CD4-positive, alpha-beta T cell treated with Interleukin-10 for 1 hour (primary cell): Measurements from ENCODE around the gene RPL6.
A peak's percentile ranks its signal among the peaks of the same experiment; 100 is the strongest.
"Not testable (repeated sequence)": the region's sequence is repeated elsewhere in the genome, so short reads cannot be mapped to it uniquely, and the experiment has no call there.

Experiments used
- DNase-seq: peaks from one replicate; pipeline ENCODE4 v3.0.0-alpha.2; 2020

The RPL6 gene

DNA sequence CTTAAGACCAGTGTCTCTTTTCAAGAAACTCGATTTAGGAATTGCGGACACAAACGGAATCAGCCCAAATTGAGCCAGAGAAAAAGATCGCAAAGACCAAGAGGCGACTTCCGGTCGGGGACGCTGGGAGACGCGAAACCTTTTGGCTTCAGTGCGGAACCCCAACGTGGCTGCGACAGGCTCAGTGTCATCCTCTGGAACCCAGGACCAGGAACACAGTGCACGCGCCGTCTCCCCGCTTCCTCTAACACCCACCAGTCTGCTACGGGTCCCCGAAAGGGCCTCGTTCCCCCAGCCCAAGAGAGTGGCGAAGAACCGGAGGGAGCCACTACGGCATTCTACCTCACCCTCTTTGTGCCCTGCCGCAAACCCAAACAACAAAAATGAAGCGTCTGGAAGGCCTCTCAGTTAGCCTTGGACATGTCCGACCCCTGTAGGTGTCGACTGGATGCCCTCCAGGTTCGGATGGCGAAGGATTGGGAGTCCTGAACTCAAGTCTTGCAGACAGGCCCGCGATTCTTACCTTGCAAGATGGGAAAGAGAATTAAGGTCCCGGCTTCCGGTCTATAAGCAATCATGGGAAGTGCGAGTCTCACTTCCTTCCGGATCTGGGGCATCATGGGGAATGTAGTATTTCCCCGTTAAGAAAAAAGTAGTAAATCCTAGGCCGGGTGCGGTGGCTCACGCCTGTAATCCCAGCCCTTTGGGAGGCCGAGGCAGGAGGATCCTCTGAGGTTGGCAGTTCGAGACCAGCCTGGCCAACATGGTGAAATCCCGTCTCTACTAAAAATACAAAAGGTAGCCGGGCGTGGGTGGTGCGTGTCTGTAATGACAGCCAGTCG, at the start of gene RPL6:
RPL6 (minus strand) TSS at position 542 of the 842 bp plus-strand sequence. CDS start 949 bp downstream, outside the sequence.
- DNase-seq, result peak; percentile 89

DNA sequence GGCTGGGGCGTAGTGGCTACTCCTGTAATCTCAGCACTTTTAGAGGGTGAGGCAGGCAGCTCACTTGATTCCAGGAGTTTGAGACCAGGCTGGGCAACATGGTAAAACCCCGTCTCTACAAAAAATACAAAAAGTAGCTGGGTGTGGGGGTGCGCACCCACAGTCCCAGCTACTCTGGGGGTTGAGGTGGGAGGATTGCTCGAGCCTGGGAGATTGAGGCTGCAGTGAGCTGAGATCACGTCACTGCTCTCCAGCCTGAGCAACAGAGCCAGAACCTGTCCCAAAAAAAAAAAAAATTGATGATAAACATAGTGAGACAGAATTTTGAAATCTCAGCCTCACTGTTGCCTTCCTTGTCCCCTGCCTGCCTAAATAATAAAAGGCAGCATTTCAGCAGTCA, 49.3 kb upstream of the RPL6 start:
- no peak for DNase-seq

DNA sequence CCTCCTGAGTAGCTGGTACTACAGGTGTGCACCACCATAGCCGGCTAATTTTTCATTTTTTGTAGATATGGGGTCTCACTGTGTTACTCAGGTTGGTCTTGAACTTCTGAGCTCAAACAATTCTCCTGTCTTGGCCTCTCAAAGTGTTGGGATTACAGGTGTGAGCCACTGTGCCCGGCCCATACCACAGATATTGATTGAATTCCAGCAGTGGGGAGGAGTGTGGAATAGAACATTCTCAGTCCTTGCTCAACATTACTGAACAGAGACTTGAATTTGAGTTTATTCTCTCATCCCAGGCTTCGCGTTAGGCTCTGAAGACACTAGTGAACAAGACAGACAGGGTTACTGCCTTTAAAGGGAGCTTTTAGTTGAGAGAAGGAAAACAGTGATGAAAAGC, 48.9 kb upstream of the RPL6 start:
- no peak for DNase-seq

DNA sequence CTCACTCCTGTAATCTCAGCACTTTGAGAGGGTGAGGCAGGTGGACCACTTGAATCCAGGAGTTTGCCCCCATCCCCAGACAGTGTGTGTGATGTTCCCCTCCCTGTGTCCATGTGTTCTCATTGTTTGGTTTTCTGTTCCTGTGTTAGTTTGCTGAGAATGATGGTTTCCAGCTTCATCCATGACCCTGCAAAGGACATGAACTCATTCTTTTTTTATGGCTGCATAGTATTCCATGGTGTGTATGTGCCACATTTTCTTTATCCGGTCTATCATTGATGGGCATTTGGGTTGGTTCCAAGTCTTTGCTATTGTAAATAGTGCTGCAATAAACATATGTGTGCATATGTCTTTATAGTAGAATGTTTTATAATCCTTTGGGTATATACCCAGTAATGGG, 47.7 kb upstream of the RPL6 start:
- DNase-seq, result not testable (repeated sequence)

DNA sequence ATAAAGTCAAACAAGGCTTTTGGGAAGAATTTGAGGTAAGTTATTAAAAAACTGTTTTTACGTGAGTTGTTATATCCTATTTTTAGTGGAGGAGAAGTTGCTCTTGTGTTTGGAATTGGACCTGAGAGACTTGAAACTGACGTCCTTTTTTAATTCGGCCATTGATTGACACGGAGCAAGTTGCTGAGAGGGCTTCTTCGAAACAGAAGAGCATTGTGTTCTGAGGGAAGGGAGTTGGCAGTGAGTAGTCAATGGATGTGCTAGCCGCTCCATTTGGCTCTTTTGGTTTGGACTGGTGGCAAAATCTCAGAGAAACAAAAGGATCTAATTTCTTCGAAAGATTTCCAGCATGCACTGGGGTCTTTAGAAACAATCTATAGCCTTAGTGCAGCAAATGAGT, 46.6 kb upstream of the RPL6 start:
- no peak for DNase-seq

DNA sequence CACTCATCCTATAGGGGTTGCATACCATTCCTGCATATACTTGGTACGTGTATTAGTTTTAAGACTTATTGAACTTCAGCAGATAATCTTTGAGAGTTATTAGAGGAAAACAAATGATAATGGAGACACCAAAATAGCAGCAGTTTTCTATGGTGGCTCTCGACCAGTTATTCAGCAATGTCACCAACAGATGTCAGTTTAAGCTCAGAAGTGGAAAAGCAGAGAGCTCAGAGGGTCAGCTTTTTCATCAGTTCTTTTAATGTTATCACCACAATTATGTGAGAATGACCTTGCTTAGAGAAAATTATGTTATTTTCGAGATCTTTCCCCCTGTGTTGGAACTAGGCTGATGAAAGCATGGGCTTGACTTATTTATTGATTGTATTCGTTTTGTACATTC, 41.3 kb upstream of the RPL6 start:
- no peak for DNase-seq

DNA sequence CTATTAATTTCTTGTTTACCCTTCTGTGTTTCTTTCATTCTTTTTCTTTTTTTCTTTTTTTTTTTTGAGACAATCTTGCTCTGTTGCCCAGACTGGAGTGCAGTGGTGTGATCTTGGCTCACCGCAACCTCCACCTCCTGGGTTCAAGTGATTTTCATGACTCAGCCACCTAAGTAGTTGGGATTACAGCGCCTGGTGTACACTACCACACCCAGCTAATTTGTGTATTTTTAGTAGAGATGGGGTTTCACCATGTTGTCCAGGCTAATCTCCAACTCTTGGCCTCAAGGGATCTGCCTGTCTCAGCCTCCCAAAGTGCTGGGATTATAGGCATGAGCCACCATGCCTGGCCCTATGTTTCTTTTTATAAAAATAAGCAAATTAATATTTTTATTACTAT, 38.8 kb upstream of the RPL6 start:
- DNase-seq, result not testable (repeated sequence)

DNA sequence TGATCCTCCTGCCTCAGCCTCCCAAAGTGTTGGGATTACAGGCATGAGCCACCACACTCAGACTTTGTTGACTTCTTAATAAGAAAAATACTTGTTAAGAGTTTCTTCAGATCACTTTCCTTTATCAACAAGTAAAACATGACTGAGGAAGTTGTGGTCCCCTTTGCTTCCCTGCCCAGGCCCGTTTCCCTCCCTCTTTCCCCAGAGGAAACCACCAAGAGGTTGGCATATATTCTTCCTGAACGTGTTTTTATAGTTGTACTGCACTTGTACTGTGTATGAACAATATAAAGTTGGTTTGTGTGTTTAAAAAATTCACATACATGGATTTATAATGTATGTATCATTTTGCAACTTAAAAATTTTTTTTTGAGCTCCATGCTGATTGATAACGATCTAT, 37.7 kb upstream of the RPL6 start:
- DNase-seq, result no peak

DNA sequence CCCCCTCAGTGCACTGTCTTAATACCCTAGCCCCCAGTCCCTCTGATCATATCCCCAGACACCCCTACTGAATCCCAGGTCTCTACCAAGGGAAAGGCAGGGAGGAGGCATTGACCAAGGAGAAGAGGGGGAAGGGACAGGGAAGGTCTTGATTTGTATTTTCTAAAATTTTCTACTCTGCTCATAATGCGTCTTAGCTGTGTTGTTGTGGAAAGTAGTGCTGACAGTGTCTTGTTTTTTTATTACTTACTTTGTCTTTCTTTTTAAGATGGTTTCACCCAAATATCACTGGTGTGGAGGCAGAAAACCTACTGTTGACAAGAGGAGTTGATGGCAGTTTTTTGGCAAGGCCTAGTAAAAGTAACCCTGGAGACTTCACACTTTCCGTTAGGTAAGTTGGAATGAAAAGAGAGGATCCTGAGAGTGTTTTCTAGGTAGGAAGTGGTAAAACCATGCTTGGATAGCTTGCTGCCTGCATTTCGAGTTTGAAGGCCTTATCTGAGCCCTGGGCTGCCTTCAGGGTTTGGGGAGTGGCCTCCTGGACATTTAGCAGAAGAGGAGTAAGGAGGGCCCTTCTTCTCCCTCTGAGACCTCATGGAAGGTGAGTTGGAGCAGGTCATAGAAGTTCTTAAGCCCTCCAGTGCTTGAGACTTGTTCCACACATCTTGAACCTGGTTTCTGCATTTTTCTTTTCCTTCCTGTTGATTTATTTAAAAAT, 36.8 kb upstream of the RPL6 start:
- DNase-seq, result no peak

DNA sequence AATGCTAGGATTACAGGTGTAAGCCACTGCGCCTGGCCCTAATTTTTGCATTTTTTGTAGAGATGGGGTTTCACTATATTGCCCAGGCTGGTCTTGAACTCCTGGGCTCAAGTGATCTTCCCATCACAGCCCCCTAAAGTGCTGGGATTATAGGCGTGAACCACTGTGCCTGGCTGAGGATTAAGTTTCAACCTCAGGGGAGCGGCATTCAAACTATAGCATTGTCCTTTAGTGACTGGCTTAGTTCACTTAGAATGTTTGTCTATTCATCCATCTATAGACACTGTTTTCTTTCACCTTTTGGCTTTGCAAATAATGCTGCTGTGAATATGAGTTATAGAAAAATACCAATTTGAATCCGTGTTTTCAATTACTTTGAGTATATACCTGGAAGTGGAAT, 34.5 kb upstream of the RPL6 start:
- no peak for DNase-seq

DNA sequence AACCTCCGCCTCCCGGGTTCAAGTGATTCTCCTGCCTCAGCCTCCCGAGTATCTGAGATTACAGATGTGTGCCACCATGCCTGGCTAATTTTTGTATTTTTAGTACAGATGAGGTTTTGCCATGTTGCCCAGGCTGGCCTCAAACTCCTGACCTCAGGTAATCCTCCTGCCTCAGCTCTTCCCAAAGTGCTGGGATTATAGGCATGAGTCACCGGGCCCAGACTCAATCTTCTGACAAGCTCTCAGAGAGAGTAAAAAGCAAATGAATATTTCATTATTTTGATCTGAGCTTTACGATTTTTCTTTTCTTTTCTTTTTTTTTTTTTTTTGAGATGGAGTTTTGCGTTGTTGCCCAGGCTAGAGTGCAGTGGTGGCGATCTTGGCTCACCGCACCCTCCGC, 31.2 kb upstream of the RPL6 start:
- not testable (repeated sequence) for DNase-seq

DNA sequence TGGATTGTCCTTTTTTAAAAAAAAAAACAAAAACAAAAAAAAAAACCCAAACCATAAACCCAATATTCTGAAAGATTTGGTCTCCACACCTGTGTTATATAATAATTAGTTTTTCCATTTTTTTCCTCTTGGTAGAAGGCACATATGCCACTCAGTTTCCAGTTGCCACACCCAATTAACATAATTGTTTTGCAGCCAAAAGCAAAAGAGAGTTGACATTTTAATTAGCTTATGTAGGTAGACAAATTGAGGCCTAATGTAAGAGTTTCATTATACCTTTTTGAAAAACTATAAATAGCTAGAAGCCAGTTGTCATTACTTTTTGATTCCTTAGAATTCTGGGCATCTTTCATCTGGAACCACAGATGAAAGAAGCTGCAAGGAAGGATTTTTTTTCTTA, 30.4 kb upstream of the RPL6 start:
- no peak for DNase-seq

DNA sequence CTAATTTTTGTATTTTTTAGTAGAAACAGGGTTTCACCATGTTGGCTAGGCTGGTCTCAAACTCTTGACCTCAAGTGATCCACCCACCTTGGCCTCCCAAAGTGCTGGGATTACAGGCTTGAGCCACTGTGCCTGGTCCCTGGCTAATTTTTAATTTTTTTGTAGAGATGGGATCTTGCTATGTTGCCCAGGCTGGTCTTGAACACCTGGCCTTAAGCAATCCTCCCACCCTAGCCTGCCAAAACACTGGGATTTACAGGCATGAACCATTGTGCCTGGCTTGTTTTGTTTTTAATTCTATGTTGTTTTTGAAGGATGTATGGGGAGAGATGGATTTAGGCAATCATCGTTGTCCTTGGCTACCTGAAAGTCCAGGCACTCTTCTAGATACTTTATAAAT, 29.2 kb upstream of the RPL6 start:
- not testable (repeated sequence) for DNase-seq

DNA sequence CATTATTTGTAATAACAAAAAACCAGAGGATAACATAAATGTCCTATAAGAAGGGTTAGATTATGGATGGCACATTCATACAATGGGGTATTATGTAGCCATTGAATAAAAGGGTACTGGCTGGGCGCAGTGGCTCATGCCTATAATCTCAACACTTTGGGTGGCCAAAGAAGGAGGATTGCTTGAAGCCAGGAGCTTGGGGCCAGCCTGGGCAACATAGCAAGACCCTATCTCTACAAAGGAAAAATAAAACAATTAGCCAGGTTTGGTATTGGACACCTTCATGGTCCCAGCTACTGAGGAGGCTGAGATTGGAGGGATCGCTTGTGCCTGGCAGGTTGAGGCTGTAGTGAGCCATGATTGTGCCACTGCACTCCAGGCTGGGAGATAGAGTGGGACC, 24.1 kb upstream of the RPL6 start:
- DNase-seq, result no peak

DNA sequence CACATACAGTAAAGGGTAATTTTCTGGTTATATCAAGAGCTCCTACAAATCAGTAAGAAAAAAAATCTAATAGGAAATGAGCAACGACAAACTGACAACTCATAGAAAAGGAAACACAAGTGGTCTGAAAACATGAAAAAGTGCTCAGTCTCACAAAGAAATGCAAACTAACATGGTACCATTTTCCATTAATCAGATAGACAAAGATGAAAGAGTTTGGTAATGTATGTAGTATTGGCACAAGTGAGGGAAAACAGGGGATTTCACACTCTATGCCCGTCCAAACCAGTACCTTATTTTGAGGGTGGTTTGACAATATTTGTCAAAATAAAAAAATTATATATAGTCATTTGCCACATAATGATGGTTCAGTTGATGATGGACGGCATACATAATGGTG, 22.6 kb upstream of the RPL6 start:
- no peak for DNase-seq

DNA sequence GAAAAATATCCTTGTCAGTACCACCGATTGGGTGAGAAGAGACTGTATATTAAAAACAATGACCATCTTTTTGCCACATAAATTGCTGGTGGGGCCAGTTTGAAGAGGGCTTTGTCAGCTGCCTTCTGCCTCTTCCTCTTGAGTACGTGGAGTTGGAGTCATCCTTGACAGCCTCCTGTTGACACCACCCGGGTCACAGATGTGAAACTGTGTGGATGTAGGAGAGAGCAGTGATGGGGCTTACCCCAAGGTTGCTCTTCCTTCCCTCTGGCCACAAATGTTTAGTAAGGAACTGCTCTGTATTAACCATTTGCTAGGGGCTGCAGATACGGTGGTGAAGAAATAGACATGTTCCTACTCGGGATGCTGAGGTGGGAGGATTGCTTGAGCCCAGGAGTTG, 21.5 kb upstream of the RPL6 start:
- no peak for DNase-seq

DNA sequence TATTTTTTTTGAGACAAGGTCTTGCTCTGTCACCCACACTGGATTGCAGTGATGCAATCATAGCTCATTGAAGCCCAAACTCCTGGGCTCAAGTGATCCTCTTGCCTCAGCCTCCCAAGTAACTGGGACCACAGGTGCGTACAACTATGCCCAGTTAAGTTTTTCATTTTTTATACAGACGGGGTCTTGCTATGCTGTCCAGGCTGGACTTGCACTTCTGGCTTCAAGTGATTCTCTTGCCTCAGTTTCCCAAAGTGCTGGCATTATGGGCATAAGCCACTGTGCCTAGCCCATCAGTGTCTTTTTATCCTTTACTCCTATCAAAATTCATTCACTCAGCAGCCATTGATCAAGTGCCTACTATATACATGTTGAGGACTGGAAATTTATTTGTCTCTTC, 18.4 kb upstream of the RPL6 start:
- no peak for DNase-seq

DNA sequence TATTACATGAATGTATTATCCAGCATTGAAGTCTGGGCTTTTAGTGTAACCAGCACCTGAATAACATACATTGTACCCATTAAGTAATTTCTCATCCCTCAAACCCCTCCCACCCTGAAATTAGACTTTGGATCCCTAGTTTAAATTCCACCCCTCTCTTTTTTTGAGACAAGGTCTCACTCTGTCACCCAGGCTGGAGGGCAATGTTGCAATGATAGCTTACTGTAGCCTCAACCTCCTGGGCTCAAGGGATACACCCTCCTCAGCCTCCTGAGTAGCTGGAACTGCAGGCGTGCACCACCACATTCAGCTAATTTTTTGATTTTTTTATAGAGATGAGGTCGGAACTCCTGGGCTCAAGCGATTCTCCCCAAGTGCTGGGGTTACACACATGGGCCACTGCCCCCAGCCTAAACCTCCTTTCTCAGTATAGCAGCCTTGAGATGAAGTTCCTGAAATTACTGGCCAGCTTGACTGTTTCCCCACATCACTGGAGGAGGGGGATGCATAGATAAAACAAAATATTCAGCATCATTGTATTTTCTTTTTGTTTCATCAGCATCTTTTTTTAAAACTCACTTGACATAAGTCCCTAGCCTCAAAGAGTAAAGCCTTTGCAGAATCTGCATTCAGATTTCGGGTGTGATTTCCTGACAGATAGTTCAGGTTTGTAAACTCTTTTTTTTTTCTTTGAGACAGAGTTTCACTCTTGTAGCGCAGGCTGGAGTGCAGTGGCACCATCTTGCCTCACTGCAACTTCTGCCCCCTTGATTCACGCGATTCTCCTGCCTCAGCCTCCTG, 16.4 kb upstream of the RPL6 start:
- no peak for DNase-seq

DNA sequence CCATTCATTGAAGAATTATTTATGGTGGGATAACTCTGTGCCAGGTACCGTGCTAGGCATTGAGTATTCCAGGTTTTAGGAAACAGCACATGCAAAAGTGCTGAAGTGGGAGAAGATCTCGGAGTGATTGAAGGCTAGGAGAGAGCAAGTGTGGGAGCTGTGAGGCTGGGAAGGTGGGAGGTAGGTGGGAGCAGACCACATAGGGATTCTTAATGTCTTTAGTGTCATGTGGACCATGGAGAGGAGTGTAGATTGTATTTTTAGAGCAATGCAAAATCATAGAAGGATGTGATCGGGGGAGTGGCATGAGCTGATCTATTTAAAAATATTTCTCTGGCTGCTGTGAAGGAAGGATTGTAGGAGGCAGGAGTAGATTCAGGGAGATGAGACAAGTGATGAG, 14.7 kb upstream of the RPL6 start:
- DNase-seq, result no peak

DNA sequence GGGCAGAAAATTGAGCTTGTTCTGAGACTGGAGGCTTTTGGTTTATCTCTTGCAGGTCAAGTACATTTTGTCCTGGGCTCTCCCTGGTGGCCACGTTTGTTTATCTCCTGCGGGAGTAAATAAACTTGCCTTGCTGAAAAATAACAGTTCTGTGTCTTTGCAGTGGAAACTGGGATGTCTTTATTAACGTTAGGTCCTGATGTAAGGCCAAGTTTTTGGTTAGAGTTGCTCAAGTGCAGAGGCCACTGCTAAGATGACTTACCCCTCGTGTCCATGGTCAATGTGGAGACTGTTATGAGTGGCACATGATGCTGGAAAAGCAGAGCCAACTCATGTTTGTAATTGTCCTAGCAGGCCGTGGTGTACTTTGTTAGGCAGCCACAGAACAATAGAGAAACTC, 13.1 kb upstream of the RPL6 start:
- no peak for DNase-seq

DNA sequence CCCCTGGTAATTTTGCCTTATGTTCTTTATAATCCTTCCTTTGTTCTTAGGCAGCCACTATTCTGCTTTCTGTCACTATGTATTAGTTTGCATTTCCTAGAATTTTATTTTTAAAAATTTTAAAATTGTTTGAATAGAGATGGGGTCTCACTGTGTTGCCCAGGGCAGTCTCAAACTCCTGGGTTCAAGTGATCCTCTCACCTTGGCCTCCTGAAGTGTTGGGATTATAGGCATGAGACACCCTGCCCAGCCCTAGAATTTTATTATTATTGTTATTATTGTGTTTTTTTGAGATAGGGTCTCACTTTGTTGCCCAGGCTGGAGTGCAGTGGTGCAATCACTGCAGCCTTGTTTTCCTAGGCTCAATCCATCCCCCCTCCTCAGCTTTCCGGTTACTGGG, 12.0 kb upstream of the RPL6 start:
- no peak for DNase-seq

DNA sequence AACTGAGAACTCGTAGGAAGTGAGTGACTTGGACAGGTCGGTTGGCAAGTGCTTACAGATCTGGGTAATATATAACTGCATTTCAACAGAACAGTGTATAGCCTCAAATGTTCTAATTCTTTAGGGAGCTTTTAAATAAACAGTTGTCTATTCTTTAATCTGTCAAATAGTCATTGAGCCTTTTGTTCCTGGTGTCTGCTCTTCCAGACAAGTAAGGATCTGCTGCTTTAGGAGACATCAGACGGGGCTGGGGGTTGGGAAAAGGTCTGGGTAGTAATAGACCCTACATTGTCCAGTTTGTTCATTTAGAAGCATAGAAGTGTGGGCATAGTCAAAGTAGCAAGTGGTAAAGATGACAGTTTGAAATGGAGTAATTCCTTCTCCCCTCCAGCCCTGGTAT, 11.3 kb upstream of the RPL6 start:
- no peak for DNase-seq

DNA sequence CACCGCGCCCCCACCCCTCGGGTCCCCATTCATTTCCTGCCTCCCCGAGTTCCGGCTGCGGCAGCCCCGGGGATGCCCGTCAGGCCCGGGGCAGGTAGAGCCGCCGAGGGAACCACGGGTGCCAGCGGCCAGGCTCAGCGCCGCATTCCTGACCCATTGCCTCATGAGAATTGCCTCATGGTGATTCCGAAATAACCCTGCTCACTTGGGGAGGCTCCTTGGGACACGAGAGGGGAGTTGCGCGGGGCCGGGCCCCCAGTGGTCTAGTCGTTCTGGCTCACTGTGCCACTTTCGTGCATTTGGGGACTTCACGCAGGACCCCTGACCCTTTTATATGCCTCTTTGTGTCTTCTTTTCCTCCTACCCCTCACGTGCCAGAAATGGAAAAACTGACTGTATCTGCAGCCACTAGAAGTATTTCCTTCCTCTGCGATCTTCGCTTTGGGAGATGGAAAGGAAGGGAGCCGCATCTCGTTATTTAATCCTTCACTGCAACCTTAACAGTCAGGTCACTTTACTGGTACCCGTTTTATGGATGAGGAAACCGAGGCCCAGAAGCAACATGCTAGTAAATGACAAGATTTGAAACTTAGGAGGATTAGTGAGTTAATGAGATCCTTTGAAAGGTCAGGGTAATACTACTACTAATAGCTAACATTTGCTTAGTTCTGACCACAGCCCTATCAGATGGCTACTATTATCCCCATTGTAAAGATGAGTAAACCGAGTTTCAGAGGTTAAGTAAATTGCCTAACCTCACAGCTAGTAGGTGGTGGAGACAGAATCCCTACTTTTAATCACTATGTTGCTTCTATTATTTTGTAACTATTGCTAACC, 10.1 kb upstream of the RPL6 start:
- DNase-seq, result no peak
